ENCODE data around the gene TCF23.
A peak's percentile ranks its signal among the peaks of the same experiment; 100 is the strongest.
"Not testable (repeated sequence)": the region's sequence is repeated elsewhere in the genome, so short reads cannot be mapped to it uniquely, and the experiment has no call there.

Gene TCF23

GRCh38 chr2:27148801-27149439, at the start of gene TCF23:
TCF23 (plus strand) TSS chr2:27149004; CDS start chr2:27149134, 130 bp downstream.
- no peak for DNase-seq

GRCh38 chr2:27099334-27099955, 49.4 kb upstream of the TCF23 start:
- DNase-seq, result no peak

DNA sequence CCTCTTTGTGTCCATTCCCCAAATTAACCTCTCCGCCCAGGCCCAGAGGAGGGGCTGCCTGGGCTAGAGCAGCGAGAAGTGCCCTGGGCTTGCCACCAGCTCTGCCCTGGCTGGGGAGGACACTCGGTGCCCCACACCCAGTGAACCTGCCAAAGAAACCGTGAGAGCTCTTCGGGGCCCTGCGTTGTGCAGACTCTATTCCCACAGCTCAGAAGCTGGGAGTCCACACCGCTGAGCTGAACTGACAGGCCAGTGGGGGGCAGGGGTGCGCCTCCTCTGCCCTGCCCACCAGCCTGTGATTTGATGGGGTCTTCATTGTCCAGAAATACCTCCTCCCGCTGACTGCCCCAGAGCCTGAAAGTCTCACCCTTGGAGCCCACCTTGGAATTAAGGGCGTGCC, 48.8 kb upstream of the TCF23 start:
- no peak for DNase-seq

DNA sequence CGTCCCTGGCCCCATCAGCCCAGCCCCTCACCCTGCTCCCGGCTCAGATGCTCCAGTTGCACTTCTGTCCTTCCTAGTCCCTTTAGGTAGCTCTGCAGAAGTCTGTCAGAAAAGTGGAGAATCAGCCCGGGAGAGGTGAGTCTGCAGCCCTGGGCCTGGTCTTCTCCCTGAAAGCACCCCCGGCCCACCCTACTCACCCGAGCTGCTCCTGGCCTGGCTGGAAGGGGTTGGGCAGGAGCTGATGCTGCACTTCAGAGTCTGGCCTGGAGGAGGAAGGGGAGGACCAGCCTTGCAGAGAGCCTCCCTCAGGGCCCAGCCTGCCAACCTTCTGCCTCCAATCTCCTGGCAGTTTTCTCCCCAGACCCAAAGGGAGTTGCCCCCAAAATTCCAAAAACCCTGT, 46.5 kb upstream of the TCF23 start:
- no peak for DNase-seq

DNA sequence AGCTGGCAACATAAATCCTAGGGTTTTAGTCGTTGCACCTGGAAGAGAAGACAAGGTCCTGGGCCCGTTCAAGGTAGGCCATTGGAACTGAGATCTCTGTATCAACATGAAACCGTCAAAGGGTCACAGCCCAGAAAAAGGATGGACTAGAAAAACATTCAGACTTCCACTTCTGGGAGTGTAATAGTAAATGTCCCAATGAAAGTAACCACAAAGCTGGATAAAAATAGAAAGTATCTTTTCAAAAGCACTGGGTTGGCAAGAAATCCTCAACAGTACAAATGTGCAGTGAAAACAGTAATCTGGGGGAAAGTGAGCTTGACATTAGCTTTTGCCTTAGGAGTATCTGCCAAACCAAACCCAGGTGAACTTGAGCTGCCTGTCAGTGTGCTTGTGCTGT, 42.8 kb upstream of the TCF23 start:
- no peak for DNase-seq

DNA sequence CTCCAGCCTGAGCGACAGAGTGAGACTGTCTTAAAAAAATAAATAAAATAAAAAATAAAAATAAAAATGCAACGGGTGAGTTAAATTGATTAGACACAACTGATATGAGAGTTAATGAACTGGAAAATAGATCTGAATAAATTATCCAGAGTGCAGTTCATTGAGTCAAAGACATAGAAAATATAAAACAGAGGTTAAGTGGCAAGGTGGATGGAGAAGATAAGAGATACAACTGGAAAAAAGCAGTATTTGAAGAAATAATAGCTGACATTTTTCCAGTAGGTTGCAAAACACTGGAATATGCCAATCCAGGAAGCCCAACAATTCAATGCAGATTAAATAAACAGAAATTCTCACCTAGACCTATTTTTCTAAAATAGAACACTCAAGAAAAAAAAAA, 40.6 kb upstream of the TCF23 start:
- no peak for DNase-seq

DNA sequence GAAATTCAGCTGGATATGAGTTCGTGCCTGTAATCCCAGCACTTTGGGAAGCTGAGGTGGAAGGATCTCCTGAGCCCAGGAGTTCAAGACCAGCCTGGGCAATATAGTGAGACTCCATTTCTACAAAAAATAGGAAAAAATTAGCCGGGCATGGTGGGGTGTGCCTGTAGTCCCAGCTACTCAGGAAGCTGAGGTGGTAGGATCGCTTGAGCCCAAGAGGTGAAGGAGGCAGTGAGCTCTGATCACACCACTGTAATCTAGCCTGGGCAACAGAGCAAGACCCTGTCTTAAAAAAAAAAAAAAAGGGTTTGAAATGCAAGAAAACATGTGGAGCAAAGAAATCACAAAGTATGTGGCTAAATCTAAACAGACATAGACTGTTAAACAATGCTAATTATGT, 39.7 kb upstream of the TCF23 start:
- no peak for DNase-seq

DNA sequence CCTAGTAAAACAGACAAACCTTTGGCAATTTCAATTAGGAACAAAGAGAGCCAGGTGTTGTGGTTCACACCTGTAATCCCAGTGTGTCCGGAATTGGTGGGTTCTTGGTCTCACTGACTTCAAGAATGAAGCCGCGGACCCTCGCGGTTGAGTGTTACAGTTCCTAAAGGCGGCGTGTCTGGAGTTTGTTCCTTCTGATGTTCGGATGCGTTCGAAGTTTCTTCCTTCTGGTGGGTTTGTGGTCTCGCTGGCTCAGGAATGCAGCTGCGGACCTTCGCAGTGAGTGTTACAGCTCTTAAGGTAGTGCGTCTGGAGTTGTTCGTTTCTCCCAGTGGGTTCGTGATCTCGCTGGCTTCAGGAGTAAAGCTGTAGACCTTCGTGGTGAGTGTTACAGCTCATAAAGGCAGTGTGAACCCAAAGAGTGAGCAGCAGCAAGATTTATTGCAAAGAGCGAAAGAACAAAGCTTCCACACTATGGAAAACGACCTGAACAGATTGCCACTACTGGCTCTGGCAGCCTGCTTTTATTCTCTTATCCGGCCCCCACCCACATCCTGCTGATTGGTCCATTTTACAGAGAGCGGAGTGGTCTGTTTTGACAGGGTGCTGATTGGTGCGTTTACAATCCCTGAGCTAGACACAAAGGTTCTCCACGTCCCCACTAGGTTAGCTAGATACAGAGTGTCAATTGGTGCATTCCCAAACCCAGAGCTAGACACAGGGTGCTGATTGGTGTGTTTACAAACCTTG, 38.0 kb upstream of the TCF23 start:
- not testable (repeated sequence) for DNase-seq

- not testable (repeated sequence) for DNase-seq
These were observed 37.3 kb upstream of the TCF23 start for GRCh38 chr2:27111392-27112078.

- DNase-seq, result no peak
These were observed 33.3 kb upstream of the TCF23 start for GRCh38 chr2:27115519-27115918.

DNA sequence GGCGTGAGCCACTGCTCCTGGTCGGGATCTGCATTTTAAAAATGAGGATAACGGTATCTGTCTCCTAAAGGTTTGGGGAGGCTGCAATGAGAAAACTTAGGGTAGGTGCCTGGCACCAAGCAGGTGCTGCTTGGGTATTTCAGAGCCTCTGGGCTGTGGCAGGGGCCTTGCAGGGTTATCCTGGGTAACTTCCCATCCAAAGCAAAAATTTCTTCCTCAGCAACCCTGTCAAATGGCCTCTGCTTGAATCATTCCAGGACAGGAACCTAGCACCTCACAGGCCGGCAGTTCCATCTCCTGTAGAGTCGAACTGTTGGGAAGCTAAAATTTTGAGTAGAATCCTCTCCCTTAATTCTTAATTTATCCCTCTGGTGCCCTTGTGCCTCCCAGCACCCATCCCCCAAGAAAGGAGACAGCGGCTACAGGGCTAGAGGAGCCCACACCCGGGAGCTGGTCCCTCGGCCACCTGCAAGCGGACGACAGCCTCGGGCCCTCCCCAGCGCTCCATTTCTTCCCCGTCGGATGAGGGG, 30.7 kb upstream of the TCF23 start:
- DNase-seq, result no peak

GRCh38 chr2:27118525-27119329, 30.1 kb upstream of the TCF23 start, which contains the start of gene CGREF1:
CGREF1 (minus strand) TSS chr2:27119128; CDS start chr2:27104366, 14,762 bp downstream.
- DNase-seq, result peak; percentile 25

DNA sequence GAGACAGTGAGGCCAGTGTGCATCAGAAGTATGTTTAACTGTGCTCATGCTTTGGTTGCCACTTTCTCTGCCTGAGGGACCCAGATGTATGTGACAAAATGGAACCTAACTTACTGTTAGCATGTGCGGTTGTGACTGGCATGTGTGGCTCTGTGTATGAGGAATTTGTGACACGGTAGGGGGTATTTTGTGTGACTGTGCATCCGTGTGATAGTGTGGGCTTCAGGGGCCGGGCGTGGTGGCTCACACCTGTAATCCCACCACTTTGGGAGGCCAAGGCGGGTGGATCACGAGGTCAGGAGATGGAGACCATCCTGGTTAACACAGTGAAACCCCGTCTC, 29.5 kb upstream of the TCF23 start:
- not testable (repeated sequence) for DNase-seq

- DNase-seq, result no peak
These were observed 26.9 kb upstream of the TCF23 start for GRCh38 chr2:27121906-27122305.

GRCh38 chr2:27122791-27123190, 26.0 kb upstream of the TCF23 start:
- DNase-seq, result no peak

GRCh38 chr2:27123302-27124150, 25.3 kb upstream of the TCF23 start, which contains the start of gene ABHD1:
ABHD1 (plus strand) TSS chr2:27123815; CDS start chr2:27123949, 134 bp downstream.
- peak; percentile 51 for DNase-seq

GRCh38 chr2:27125104-27125503, 23.7 kb upstream of the TCF23 start:
- DNase-seq, result no peak

GRCh38 chr2:27126252-27126710, 22.5 kb upstream of the TCF23 start:
- DNase-seq, result no peak

DNA sequence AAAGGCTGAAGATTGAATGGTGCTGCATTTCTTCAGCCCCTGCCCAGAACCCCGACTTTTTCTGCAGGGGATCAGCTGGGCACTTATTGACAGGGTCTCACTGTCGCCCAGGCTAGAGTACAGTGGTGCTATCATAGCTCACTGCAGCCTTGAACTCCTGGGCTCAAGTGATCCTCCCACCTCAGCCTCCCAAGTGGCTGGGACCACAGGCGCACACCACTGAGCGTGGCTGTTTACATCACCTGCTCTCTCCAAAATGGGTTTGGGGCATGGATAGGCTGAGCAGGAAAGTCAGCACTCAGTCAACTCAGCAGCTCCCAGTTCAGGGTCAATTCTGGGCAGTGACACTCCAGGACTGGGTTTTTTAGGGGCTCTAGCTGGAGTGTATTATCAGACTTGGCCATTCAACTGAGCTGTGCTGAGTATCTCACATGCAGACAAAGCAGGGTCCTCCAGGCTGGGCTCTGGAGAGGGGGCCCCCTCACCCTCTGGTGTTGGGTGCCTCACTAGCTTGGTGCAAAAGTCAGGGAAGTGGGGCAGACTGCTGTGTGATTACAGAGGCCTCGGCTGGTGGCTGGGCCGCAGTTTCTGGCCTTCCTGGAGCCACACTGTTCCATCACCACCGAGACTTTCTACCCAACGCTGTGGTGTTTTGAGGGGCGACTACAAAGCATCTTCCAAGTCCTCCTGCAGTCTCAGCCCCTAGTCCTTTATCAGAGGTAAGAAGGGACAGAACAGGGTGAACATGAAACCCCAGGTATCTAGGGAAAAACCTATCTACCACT, 20.7 kb upstream of the TCF23 start:
- DNase-seq, result no peak

Measured in activated CD4-positive, alpha-beta T cell treated with anti-CD3 and anti-CD28 coated beads, Interleukin-2, Interleukin-6, amounts not matched to agents 100 ng/mL and 50 ng/mL, durations not matched to agents 16 hours and 8 hours (primary cell).